Suppressor macrophage treated with lipopolysaccharide for 4 hours (primary cell): ENCODE results near the gene CHN2.

Experiments used
- DNase-seq: peaks from one replicate; pipeline ENCODE4 v3.0.0-alpha.2; 2020

The CHN2 gene

GRCh38 chr7:29194594-29195427, at the start of gene CHN2:
CHN2 (plus strand) TSS chr7:29194775.
- peak; percentile 65 for DNase-seq

GRCh38 chr7:29145553-29146056, 49.0 kb upstream of the CHN2 start:
- DNase-seq, result no peak

GRCh38 chr7:29146057-29146706, 48.4 kb upstream of the CHN2 start, which contains the start of gene CPVL:
CPVL (minus strand) TSS chr7:29146537; CDS start chr7:29121061, 25,476 bp downstream.
- peak; percentile 81 for DNase-seq

- peak; percentile 72 for DNase-seq
These were observed 47.5 kb upstream of the CHN2 start for GRCh38 chr7:29146888-29147609.

- no peak for DNase-seq
These were observed 46.8 kb upstream of the CHN2 start for GRCh38 chr7:29147821-29148220.

GRCh38 chr7:29149036-29149435, 45.5 kb upstream of the CHN2 start:
- DNase-seq, result no peak

DNA sequence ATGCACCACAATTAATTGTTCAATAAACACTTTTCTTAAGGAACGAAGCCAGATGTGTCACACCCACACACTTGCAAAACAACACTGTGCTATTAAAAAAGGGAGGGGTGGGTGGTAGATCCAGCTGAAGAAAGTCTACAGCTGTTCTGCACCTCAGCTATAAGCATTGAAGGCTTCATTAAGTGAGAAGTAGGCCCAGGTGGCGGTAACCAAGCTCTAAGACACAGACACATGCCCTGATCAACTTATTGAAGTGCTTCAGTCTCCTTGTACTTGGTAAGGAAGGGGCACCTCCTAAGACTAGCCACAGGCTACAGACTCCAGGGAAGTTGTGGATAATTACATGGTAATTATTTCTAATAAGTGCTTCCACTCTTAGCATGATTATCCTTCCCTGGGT, 43.7 kb upstream of the CHN2 start:
- DNase-seq, result no peak

DNA sequence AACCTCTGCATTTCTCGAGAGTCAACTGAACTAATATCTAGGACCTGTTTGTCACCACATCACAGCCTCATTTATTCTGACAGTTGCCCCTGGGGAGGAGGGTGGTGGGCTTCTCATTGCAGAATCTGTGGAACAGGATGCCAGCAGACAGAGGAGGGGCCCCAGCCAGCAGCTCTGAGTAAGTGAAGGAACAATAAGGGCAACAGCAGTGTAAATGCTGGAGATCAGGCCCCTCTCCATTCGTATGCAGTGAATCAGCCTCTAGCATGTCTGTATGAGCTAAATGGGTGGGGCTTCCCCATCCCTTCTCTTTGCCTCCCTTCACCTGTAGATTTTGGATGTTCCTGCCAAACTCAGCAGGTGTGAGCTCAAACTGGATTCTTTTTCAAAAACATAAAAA, 40.5 kb upstream of the CHN2 start:
- no peak for DNase-seq

- DNase-seq, result no peak
These were observed 37.6 kb upstream of the CHN2 start for GRCh38 chr7:29156907-29157452.

- no peak for DNase-seq
These were observed 35.7 kb upstream of the CHN2 start for GRCh38 chr7:29158795-29159423.

- DNase-seq, result no peak
These were observed 34.5 kb upstream of the CHN2 start for GRCh38 chr7:29160080-29160479.

DNA sequence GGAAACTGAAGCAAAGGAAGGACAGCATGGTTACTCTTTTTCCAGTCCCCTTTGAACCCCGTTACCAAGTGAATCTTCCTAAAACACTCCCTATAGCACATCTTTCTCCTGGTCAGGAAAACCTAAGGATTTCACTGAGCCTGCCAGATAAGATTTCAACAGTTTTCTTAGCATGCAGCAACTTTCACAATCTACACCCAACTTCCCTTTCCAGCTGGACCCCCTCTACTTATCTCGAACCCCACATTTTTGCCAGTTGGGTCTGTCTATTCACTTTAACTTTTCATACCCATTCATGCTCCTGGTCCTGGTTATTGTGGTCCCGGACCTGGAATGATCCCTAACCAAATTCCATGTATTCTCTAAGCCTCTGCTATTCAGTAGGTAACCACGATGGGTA, 33.3 kb upstream of the CHN2 start:
- no peak for DNase-seq

GRCh38 chr7:29162577-29162976, 32.0 kb upstream of the CHN2 start:
- no peak for DNase-seq

GRCh38 chr7:29163854-29164253, 30.7 kb upstream of the CHN2 start:
- DNase-seq, result no peak

DNA sequence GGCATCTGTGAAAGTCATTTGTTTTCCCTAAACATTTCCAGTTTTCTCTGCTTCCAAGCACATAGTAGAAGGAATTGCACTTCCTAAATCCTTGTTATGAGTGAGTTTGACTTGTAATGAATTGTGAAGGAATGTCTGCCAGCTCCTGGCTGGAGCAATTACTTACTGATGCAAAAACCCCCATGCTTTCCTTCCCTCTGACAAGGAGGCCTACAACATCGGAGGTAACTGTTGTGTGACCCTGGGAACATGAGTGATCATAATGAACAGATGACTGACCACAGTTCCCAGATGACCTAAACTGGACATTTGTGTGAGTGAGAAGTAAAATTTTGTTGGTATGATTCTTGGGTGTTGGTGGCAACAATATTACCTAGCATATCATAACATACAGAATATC, 26.9 kb upstream of the CHN2 start:
- DNase-seq, result no peak

GRCh38 chr7:29170781-29171180, 23.8 kb upstream of the CHN2 start:
- no peak for DNase-seq

- DNase-seq, result no peak
These were observed 21.1 kb upstream of the CHN2 start for GRCh38 chr7:29173458-29173857.

DNA sequence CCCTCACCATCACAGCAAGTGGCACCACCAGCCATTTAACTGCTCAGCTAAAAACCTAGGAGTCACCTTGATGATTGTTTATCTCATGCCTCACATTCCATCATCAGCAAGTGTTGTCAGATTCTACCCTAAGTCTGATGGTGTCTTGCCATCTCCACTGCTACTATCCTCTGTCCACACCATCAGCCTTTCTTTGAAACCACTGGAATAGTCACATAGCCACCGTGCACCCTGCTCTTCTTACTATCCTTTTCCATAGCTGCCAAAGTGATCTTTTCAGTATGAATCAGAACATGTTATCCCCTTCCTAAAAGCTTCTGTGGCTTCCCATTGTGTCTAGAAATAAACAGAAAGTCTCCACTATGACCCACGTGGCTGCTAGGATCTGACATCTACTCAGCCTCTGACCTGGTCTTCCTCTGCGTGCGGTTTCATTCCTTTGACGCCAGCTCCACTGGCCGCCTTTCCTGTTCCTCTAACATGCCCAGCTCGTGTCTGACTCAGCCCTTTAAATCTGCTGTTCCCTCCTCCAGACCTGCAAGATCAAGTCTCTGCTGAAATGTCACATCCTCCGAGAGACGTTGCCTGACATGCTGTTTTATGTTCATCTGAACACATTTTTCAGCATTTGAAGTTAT, 16.5 kb upstream of the CHN2 start:
- DNase-seq, result peak; percentile 97

DNA sequence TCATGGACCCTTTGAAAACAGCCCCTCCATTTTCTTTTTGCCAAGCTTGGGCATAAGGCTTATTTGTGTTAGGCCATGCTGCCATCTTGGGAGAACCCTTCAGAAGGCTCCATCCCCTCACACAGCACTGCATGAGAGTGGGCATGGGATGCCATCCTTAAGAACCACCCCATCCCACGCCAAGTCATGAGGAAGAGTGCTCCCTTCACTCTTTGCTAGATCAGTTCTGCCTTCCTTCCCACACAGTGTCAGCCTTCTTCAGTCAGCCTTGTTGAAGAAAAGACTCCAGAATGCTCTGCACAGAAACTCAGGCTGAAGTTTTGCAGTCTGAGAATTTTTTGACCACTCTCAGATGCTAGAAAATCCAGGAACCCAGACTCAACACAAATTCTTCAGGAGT, 15.5 kb upstream of the CHN2 start:
- no peak for DNase-seq

DNA sequence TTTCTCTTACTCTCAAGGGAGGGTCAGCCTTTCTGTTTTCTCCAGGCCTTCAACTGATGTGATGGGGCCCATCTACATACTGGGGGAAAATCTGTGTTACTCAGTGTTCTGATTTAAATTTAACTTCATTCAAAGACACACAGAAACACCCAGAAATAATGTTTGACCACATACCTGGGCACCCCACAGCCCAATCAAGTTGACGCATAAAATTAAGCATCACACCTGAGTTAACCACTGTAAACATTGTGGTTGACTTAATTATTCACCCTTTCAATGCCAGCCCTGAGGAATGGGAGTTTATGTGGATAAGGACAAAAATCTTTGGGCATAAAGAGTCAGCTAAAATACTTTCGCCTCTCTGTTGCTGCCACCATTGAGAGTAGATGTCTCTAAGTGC, 10.0 kb upstream of the CHN2 start:
- DNase-seq, result no peak

GRCh38 chr7:29185613-29186012, 9.0 kb upstream of the CHN2 start:
- no peak for DNase-seq

DNA sequence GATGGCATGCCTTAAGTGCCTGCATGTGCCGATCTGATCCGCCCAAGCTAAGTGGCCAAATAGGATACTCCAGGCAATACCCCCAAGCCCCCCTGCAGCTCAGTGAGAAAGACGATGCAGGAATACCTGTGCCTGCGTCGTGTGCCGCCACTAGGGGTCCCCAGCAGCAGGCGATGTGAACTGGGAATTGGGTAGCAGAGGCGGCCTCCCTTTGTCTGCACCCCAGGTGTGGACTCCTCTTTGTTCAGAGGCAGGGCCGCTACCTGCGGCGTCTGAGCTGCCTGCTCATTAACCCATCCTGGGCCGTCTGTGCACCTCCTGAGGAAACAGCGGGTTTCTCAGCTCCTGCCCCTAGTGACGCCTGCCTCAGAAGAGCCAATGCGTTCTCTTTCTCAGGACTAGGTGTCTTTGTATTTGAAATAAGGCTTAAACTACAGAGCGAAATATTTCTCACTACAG, 4.8 kb upstream of the CHN2 start:
- DNase-seq, result peak; percentile 47
